ENCODE data around the gene SORBS1. TPM values are rescaled to one million over a fixed set of nuclear protein-coding genes. Genes with fewer than 3 reads are reported as not detected.

The SORBS1 gene
- total and polyA plus RNA-seq, 2 donors (not counting 3 experiments of a cell fraction or from before 2014, with no cell fraction given) = 2.0 to 7.9 TPM

DNA sequence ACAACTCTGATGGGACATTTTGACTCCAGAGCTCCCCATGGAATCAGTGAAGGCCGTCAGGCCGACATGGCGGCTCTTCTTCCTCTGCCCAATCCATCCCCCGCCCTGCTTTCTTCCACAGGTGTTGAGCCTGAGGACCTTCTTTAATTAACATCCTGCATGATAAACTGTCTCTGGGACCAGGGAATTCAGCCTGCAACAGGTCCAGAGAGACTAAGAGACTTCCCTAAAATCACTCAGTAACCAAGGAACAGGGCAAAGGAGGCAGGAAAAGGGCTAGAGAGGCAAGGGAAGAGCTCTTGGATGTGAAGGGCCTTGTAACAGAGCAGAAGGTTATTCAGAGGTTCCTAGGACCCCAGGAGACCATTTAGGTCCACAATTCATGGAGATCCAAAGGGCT, 264.4 kb downstream of the SORBS1 start:
- no peak overlapping the region for H3K27ac ChIP-seq (ENCODE audit: insufficient read depth, low read depth, low read length)
- dilution Hi-C loops (cut with MboI; ENCODE audit: extremely low pct_ligation_motif_present, low sequenced_read_pairs) = no loop called here
- ChIA-PET POLR2A (no interaction called here), CTCF (interaction anchor here (2.1 kb wide), 1 partner anchor 12 kb away, joined by 5 read pairs; no protein-coding TSS in a partner anchor)
- DNase-seq (ENCODE audit: low read depth, low spot score) (no peak), FAIRE-seq (no peak)
- BruUV-seq (replicated peaks) = no TSS peak
- H3K79me2 ChIP-seq (ENCODE audit: control insufficient read depth, insufficient read depth, low read length) = no peaks in the 10 kb centered on the region
- no peaks in the 10 kb centered on the region for H3K9me3 ChIP-seq (replicated peaks; ENCODE audit: control insufficient read depth, insufficient read depth, low read length)
- intact Hi-C loops (cut with micrococcal nuclease) = no loop called here
- TF ChIP-seq, protein P1, sequence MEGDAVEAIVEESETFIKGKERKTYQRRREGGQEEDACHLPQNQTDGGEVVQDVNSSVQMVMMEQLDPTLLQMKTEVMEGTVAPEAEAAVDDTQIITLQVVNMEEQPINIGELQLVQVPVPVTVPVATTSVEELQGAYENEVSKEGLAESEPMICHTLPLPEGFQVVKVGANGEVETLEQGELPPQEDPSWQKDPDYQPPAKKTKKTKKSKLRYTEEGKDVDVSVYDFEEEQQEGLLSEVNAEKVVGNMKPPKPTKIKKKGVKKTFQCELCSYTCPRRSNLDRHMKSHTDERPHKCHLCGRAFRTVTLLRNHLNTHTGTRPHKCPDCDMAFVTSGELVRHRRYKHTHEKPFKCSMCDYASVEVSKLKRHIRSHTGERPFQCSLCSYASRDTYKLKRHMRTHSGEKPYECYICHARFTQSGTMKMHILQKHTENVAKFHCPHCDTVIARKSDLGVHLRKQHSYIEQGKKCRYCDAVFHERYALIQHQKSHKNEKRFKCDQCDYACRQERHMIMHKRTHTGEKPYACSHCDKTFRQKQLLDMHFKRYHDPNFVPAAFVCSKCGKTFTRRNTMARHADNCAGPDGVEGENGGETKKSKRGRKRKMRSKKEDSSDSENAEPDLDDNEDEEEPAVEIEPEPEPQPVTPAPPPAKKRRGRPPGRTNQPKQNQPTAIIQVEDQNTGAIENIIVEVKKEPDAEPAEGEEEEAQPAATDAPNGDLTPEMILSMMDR (IDR thresholded peaks at IDR 0.05; ENCODE audit: extremely low read depth in 1 of 2, insufficient read depth in 1 of 2, low read depth in 1 of 2, low read length in 2 of 2) = no peak
- no peak for TF ChIP-seq POLR2A (IDR thresholded peaks at IDR 0.05; ENCODE audit: low read depth, low read length)
- no peak for TF ChIP-seq GATA2 (IDR thresholded peaks at IDR 0.05; ENCODE audit: insufficient read depth, insufficient read length, low read depth, low read length)
- no peak for TF ChIP-seq EZH2 (IDR thresholded peaks at IDR 0.05; ENCODE audit: borderline replicate concordance, low read depth, low read length, severe bottlenecking)
- TF ChIP-seq JUN (IDR thresholded peaks at IDR 0.05; ENCODE audit: borderline replicate concordance, insufficient read depth, insufficient read length, low read depth) = no peak
- TF ChIP-seq FOS (IDR thresholded peaks at IDR 0.05; ENCODE audit: borderline replicate concordance, insufficient read depth, low read length) = no peak
- no peak for TF ChIP-seq MYC (IDR thresholded peaks at IDR 0.05; ENCODE audit: low read depth, low read length)
- no peak for TF ChIP-seq POLR2AphosphoS5 (IDR thresholded peaks at IDR 0.05; ENCODE audit: insufficient read depth, low read depth, low read length)
- TF ChIP-seq, protein P2, sequence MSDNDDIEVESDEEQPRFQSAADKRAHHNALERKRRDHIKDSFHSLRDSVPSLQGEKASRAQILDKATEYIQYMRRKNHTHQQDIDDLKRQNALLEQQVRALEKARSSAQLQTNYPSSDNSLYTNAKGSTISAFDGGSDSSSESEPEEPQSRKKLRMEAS (IDR thresholded peaks at IDR 0.05; ENCODE audit: insufficient read depth, insufficient read length) = no peak
- H3K36me3 ChIP-seq (ENCODE audit: control insufficient read depth in 2 of 2, extremely low read depth in 1 of 2, insufficient read depth in 2 of 2, low read length in 2 of 2) = no peaks in the 10 kb centered on the region
- no peak overlapping the region for H3K9ac ChIP-seq (replicated peaks; ENCODE audit: extremely low read depth, insufficient read depth, low read length)
- H3K27me3 ChIP-seq (ENCODE audit: control insufficient read depth in 2 of 2, insufficient read depth in 2 of 2, low read length in 2 of 2) = no peaks in the 10 kb centered on the region
- no peak overlapping the region for H3K4me2 ChIP-seq (ENCODE audit: insufficient read depth, low read length)
- H3K4me3 ChIP-seq (replicated peaks in 1 of 3; ENCODE audit: insufficient read depth in 1 of 3, low read depth in 1 of 3, low read length in 3 of 3) = no peak overlapping the region
- H4K20me1 ChIP-seq (replicated peaks; ENCODE audit: control insufficient read depth, extremely low read depth, insufficient read depth, low read length) = no peaks in the 10 kb centered on the region
- no peaks in the 10 kb centered on the region for H3K9me1 ChIP-seq (replicated peaks; ENCODE audit: control insufficient read depth, extremely low read depth, insufficient read depth, low read length)
- H2AFZ ChIP-seq (ENCODE audit: low read depth, low read length) = no peak overlapping the region
- H3K4me1 ChIP-seq (ENCODE audit: control insufficient read depth, extremely low read depth, insufficient read depth, low read length) = peaks cover 10% of the 10 kb centered on the region

All from endothelial cell of umbilical vein (primary cell).